Cardiac muscle cell (in vitro differentiated cells and primary cell): ENCODE results near the gene AVPR2. TPM values are rescaled to one million over a fixed set of nuclear protein-coding genes. Genes with fewer than 3 reads are reported as not detected.

ENCODE experiments used
- DNase-seq, 2 donors: peaks; one replicate each; pipeline versions ENCODE4 v3.0.0 to v3.0.0-alpha.2; 2010 to 2017; ENCODE audit warnings: low read depth in 1 of 2, low spot score in 1 of 2
- H3K27ac ChIP-seq: fragments of 200-600 bp; sonication (generic); 2 replicates; pipeline ENCODE4 v1.5.1; 2016
- H3K27me3 ChIP-seq: fragments of 200-600 bp; sonication (generic); 2 replicates; pipeline ENCODE4 v1.6.0; 2016; ENCODE audit warnings: control low read depth
- H3K36me3 ChIP-seq: fragments of 200-600 bp; sonication (generic); 2 replicates; pipeline ENCODE4 v1.5.1; 2016; ENCODE audit warnings: control low read depth
- H3K4me1 ChIP-seq: fragments of 200-600 bp; sonication (generic); 2 replicates; pipeline ENCODE4 v1.8.1; 2017; ENCODE audit warnings: low read depth, mild to moderate bottlenecking, mixed run types
- H3K4me3 ChIP-seq: fragments of 200-600 bp; sonication (generic); 2 replicates; pipeline ENCODE4 v1.5.1; 2016; ENCODE audit warnings: mild to moderate bottlenecking
- H3K9me3 ChIP-seq: fragments of 200-600 bp; sonication (generic); 2 replicates; pipeline ENCODE4 v1.5.1; 2017; ENCODE audit warnings: low read depth, mild to moderate bottlenecking, control low read depth
- CTCF ChIP-seq: IDR thresholded peaks from 2 replicates; pipeline ENCODE4 v1.5.1; 2012; ENCODE audit warnings: low read depth, mild to moderate bottlenecking, low read length
- polyA plus RNA-seq: library from polyadenylated mRNA; unstranded; fragments of >200 nt; fragmentation: Nextera tagmentation; extraction: Ambion mirVana; gene quantifications from 2 replicates; pipeline ENCODE4 v1.2.1, GENCODE V29; 2016
- total RNA-seq: library from RNA; depleted of rRNA; stranded (reverse); fragments of >200 nt; gene quantifications from 2 replicates; pipeline ENCODE4 v1.2.3, GENCODE V29; 2016

AVPR2 gene
- total and polyA plus RNA-seq, 2 experiments from 2014 or later: 0.11 TPM; not detected in 1

- no peak for TF ChIP-seq CTCF
- DNase-seq: no peak
- Histone ChIP-seq H3K27ac (no peak overlapping the region), H3K4me1 (no peaks in the 10 kb centered on the region), H3K4me3 (no peak overlapping the region), H3K27me3 (no peaks in the 10 kb centered on the region), H3K36me3 (no peaks in the 10 kb centered on the region), H3K9me3 (no peaks in the 10 kb centered on the region)
These were observed 40.3 kb downstream of the AVPR2 start for GRCh38 chrX:153944800-153945150.

- no peak for TF ChIP-seq CTCF
- no peaks in the 10 kb centered on the region for H3K9me3 ChIP-seq
These were observed 41.8 kb downstream of the AVPR2 start for GRCh38 chrX:153945956-153946943.

GRCh38 chrX:153947009-153947769, 42.7 kb downstream of the AVPR2 start:
- H3K9me3 ChIP-seq: no peaks in the 10 kb centered on the region
- no peaks in the 10 kb centered on the region for H3K27me3 ChIP-seq
- TF ChIP-seq CTCF: peak; percentile 83
- peak; percentile 78 to 82 for DNase-seq
- H3K27ac ChIP-seq: peak overlapping the region; percentile 39
- no peak overlapping the region for H3K4me3 ChIP-seq
- H3K36me3 ChIP-seq: peaks cover 3% of the 10 kb centered on the region
- no peaks in the 10 kb centered on the region for H3K4me1 ChIP-seq

More at GRCh38 chrX:153945956-153946943, 41.8 kb downstream of the AVPR2 start:
- Histone ChIP-seq H3K27ac (peak overlapping the region; percentile 9), H3K4me3 (no peak overlapping the region), H3K4me1 (no peaks in the 10 kb centered on the region), H3K36me3 (peaks cover 3% of the 10 kb centered on the region), H3K27me3 (no peaks in the 10 kb centered on the region)
- DNase-seq: no peak

GRCh38 chrX:153948002-153948466, 43.6 kb downstream of the AVPR2 start:
- Histone ChIP-seq H3K27ac (peak overlapping the region; percentile 39), H3K9me3 (no peaks in the 10 kb centered on the region), H3K4me3 (no peak overlapping the region), H3K36me3 (peaks cover 3% of the 10 kb centered on the region), H3K27me3 (no peaks in the 10 kb centered on the region), H3K4me1 (no peaks in the 10 kb centered on the region)
- DNase-seq: no peak
- no peak for TF ChIP-seq CTCF

- Histone ChIP-seq H3K4me1 (no peaks in the 10 kb centered on the region), H3K27ac (no peak overlapping the region), H3K36me3 (peaks cover 3% of the 10 kb centered on the region), H3K4me3 (no peak overlapping the region), H3K9me3 (no peaks in the 10 kb centered on the region), H3K27me3 (no peaks in the 10 kb centered on the region)
- TF ChIP-seq CTCF: no peak
- no peak for DNase-seq
These were observed 44.7 kb downstream of the AVPR2 start for GRCh38 chrX:153948847-153949805.
